Measurements from ENCODE around the gene ERC1.

DNA sequence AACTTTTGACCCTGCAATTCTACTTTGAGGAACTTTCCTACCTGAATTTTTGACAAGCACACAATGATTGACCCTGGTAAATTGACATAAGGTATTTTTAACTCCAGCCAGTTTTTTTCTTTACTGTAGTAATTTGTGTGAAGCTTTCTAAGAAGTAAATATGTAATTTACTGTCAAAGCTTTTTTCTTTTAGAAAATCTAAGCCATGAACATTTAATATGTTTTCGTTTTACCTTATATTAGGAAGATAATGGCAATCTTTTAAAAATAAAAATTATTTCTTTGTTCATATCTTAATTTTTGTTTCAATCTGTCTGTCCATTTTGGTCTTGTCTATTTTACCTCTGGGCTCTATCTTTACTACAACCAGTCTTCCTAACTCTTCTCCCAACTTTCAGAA, 323.5 kb downstream of the ERC1 start:
- TF ChIP-seq, protein P1, sequence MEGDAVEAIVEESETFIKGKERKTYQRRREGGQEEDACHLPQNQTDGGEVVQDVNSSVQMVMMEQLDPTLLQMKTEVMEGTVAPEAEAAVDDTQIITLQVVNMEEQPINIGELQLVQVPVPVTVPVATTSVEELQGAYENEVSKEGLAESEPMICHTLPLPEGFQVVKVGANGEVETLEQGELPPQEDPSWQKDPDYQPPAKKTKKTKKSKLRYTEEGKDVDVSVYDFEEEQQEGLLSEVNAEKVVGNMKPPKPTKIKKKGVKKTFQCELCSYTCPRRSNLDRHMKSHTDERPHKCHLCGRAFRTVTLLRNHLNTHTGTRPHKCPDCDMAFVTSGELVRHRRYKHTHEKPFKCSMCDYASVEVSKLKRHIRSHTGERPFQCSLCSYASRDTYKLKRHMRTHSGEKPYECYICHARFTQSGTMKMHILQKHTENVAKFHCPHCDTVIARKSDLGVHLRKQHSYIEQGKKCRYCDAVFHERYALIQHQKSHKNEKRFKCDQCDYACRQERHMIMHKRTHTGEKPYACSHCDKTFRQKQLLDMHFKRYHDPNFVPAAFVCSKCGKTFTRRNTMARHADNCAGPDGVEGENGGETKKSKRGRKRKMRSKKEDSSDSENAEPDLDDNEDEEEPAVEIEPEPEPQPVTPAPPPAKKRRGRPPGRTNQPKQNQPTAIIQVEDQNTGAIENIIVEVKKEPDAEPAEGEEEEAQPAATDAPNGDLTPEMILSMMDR (IDR thresholded peaks at IDR 0.05; ENCODE audit: low read depth, low read length, poor library complexity, severe bottlenecking), result no peak
- no peak for TF ChIP-seq EZH2phosphoT487 (IDR thresholded peaks at IDR 0.05; ENCODE audit: borderline replicate concordance, low read length)

All from DOHH2 (cell line).